Hematopoietic multipotent progenitor cell treated with erythropoietin and hydrocortisone succinate and interleukin-3 and kit ligand, for 8 days (in vitro differentiated cells): Measurements from ENCODE around the gene SYTL4.

Source experiments
- DNase-seq: peaks from one replicate; pipeline ENCODE4 v3.0.0-alpha.2; 2015

The SYTL4 gene

DNA sequence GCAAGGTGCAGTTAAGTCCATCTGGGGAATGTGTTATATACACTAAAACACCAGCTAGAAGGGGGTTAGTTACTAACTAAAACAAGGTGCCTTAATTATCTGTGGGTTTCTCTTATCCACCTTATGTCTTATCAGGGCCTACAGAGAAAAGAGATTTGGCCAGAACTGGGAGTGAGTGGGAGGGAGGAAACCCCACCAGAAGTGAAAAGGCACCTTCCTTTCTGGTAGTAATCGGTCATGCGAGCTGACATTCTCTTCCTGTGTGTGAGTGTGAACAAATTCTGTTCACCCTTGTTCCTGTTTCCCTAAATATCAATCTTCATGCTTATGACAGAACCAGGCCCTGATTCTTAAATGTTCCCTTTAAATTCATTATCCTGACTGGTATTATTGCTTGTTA is 44.4 kb downstream of the SYTL4 start:
- no peak for DNase-seq

DNA sequence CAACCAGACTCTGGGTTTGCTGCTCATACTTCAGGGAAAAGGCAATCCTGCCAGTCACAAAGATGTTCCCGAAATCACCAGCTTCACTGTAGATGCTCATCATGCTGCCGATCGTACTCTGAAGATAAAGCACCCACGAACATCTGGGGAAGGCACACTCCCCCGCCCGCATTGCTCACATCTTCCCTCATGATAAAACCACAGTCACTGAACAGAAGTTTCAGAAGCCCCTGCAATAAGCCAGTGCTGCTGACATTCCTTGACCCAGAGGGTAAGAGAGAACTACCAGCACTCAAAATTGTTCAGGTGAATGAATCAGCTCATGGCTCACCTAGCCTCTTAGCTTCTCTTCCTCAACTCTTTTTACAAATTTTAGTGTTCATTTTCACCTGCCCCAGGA is 44.8 kb downstream of the SYTL4 start:
- peak; percentile 17 for DNase-seq

DNA sequence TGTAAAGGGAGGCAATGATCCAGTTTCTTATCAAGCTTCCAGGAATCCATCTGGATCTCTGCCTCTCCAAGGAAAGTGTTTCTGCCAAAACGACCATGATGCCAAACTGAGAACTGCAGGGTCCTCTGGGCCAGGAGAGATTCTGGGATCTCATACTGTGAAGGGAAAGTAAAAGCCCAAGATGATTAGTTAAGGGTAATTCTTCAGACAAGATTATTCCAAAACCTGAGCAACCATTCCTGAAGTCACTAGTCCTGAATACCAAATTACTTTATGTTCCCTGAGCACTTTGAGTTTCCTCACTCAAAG is 46.0 kb downstream of the SYTL4 start:
- DNase-seq, result no peak

- DNase-seq, result peak; percentile 79
These were observed 46.5 kb downstream of the SYTL4 start for GRCh38 chrX:100685284-100685996.

DNA sequence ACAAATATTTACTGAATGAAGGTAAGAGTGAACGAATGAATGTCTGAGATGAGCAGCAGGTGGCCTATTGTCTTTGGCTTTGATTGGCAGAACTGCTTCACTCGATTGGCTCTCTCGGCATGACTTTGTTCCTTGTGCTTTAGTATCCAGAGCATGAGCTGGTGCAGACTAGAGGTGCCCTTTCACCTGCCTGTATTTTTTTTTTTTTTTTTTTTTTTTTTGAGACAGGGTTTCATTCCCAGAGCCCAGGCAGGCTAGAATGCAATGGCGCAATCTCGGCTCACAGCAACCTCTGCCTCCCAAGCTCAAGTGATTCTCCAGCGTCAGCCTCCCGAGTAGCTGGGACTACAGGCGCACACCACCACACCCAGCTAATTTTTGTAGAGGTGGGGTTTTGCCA is 49.0 kb downstream of the SYTL4 start:
- no peak for DNase-seq

- no peak for DNase-seq
These were observed 50.3 kb downstream of the SYTL4 start for GRCh38 chrX:100681599-100681998.

- no peak for DNase-seq
These were observed 51.2 kb downstream of the SYTL4 start for GRCh38 chrX:100680756-100681155.

GRCh38 chrX:100677611-100678181 is 54.2 kb downstream of the SYTL4 start:
- no peak for DNase-seq

GRCh38 chrX:100674705-100675104 is 57.2 kb downstream of the SYTL4 start:
- DNase-seq, result peak; percentile 32

DNA sequence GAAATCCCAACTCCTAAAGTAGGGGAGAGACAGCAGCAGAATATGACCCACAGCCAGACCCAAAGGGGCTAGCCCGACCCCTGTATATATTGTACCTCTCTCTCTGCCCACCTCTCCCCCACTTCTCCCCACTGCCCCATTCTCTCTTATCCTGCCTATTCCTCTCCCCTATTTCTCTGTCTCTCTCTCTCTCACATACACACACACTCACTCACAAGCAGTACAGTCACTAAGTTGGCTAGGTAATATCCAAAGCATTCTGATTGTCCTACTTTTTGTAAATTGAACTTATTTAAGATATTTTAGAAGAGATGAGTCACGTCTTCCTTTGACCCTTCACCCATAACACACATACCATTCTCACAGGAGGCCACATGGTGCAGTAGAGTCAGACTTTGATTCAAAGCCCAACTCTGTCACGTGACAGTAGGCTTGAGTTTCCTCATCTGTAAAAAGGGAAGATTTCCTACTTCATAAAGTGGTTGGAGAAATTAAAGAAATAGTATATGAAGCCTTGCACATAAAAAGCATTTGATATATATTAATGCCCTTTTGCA is 58.4 kb downstream of the SYTL4 start:
- DNase-seq, result no peak

GRCh38 chrX:100672966-100673365 is 59.0 kb downstream of the SYTL4 start:
- no peak for DNase-seq

GRCh38 chrX:100663642-100664041 is 68.3 kb downstream of the SYTL4 start:
- no peak for DNase-seq

DNA sequence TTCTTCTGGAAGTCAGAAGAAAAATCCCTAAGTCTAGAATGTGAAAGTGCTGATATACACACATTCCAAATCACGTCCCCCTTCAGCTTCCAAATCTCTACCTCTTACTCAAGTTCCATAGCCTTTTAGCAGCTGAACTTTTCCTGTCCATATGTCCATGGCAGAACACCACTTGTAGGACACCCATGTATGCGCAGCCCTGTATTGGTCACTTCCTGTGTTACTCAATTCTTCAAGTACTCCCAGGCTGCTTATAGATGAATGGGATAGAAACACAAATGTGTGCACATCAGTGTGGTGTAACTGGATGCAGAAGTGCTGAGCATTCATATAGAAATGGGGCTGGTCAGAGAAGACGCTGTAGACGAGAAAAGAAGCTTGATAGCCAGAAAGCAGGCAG is 69.1 kb downstream of the SYTL4 start:
- no peak for DNase-seq

GRCh38 chrX:100662170-100662569 is 69.8 kb downstream of the SYTL4 start:
- DNase-seq, result no peak

- DNase-seq, result no peak
These were observed 72.3 kb downstream of the SYTL4 start for GRCh38 chrX:100659431-100660137.

GRCh38 chrX:100658941-100659381 is 73.0 kb downstream of the SYTL4 start:
- DNase-seq, result no peak

DNA sequence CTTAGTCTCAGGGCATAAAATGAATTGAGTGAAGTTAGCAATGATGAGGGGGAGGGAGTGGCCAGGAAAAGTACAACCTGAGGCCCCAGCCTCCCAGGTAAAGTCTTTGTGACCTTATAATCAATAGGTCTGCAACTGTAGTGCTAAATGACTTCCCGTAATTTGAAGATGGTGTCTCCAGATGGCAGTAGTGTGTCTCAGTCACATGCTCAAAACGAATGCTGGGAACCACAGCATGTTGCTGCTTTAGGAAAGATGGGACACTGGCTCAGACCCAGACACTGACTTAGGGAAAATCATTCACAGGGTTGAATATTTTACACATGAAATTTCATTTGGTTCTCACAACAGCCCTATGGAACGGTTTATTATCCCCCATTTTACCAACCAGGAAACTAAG is 77.7 kb downstream of the SYTL4 start:
- DNase-seq, result peak; percentile 27

DNA sequence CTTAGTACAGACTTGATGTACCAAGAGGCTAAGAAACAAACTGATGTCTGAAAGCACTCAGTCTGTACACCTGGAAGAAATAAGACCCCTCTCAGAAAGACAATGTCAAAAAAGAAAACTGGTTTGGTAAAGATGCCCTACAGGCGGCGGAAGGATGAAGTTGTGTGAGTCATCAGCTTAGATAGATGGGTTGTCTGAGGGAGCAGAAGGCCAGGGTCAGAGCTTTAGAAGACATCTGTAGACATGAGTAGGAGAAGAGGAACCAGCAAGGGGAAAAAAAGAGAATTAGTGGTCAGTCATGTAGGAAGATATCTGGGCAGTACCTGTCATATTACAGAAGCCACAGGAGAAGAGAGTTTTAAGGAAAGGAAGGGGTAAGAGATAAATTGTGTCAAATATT is 79.7 kb downstream of the SYTL4 start:
- no peak for DNase-seq

- DNase-seq, result no peak
These were observed 81.1 kb downstream of the SYTL4 start for GRCh38 chrX:100650841-100651240.

DNA sequence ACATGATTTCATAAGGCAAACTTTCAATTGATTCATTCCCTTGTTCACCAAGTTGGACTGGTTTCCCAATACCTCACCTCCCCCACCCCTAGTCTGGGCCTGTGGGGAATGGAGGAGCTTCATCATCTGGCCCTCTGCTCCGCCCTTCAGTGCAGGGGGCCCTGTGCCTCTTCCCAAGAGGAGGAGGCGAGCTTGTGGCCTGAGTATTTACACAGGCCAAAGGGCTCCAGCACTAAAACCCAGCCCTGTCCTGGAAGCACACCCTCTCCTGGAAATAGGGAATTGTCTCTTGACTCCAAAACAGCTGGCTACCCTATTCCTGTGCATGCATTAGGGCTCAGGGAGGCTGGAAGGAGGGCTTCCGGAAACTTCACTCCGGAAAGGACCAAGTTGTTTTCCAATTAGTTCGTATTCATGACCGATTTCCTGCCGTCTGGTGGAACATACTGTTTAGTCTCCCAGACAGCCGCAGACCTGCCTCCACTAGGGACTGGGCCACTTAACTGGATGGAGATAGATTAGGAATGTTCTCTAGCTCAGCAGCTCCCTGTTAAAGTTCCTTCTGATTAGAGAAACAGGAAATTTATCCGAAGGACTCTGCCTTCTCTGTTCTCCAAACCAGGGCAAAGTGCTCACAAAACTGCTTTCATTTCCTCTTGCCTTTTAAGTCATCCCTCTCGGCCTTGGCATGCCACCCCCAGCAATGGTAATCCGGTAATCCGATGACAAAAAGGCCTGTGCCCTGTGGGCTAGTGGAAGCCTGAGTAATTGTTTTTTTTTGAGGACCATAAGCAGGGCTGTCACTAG is 82.2 kb downstream of the SYTL4 start:
- no peak for DNase-seq

- DNase-seq, result no peak
These were observed 83.2 kb downstream of the SYTL4 start for GRCh38 chrX:100648458-100649417.

DNA sequence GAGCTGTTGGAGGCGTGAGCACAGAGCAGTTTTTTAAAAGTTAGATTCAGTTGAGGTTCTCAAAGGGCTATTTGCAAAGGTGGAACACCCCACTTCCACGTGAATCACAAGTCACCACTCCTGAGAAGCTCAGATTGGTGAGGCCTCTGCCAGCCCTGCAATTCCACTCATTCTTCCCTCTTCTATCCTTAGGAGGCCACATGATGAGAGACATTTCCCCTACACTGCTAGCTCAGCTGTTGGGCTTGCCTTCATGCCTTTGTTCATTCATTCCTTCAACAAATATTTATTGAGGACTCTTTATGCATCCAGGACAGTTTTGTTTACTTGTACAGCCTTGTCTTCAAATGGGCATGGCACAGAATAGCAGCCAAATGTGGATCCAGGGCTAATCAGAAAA is 84.2 kb downstream of the SYTL4 start:
- no peak for DNase-seq
